Measurements from ENCODE around the gene C1orf232.

C1orf232 gene

DNA sequence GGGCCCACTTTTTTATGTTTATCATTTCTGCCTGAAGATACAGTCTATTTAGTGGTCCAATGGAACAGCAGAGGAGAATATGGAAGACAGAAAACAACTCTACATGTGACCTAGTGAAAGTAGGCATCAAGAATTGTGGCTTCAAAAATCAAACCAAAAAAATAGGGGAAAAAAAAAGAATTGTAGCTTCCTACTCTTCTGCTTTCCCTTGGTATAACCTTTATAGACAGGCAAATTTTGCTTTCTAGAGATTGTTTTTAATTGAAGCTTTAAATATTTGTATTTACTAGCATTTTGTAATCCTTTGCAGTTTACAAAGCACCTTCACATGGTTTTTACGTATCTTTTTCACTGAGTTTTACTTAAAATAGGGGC lies 42.8 kb downstream of the C1orf232 start:
- Mint-ChIP-seq H3K4me1 (peaks cover 6% of the 10 kb centered on the region), H3K36me3 (ENCODE audit: low read depth) (peaks cover 17% of the 10 kb centered on the region), H3K4me3 (no peak overlapping the region), H3K9me3 (no peaks in the 10 kb centered on the region), H3K27ac (no peak overlapping the region), H3K27me3 (ENCODE audit: low read depth) (no peaks in the 10 kb centered on the region)
- TF ChIP-seq, protein P1, sequence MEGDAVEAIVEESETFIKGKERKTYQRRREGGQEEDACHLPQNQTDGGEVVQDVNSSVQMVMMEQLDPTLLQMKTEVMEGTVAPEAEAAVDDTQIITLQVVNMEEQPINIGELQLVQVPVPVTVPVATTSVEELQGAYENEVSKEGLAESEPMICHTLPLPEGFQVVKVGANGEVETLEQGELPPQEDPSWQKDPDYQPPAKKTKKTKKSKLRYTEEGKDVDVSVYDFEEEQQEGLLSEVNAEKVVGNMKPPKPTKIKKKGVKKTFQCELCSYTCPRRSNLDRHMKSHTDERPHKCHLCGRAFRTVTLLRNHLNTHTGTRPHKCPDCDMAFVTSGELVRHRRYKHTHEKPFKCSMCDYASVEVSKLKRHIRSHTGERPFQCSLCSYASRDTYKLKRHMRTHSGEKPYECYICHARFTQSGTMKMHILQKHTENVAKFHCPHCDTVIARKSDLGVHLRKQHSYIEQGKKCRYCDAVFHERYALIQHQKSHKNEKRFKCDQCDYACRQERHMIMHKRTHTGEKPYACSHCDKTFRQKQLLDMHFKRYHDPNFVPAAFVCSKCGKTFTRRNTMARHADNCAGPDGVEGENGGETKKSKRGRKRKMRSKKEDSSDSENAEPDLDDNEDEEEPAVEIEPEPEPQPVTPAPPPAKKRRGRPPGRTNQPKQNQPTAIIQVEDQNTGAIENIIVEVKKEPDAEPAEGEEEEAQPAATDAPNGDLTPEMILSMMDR (IDR thresholded peaks at IDR 0.05; ENCODE audit: unreplicated experiment in 3 of 3): no peak

DNA sequence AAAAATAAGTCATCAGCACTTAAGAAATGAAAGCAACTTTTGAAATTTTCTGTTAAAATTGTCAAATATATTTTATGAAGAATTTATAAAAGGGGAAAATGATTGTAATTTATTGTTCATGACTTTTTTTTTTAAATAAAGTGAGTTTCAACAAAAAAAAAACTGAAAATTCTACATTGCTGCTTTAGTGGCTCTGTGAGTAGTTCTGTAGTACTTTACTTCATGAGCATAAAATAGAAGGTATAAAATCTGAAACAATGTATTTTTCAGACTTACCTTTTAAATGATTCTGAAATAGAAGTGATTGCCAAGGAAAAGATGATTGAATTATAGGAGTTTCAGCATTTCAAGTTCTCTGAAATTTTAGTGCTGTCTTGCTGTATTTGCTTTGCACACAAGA lies 43.4 kb downstream of the C1orf232 start:
- Mint-ChIP-seq H3K4me1 (peaks cover 6% of the 10 kb centered on the region), H3K27ac (no peak overlapping the region), H3K27me3 (ENCODE audit: low read depth) (no peaks in the 10 kb centered on the region), H3K9me3 (no peaks in the 10 kb centered on the region), H3K4me3 (no peak overlapping the region), H3K36me3 (ENCODE audit: low read depth) (peaks cover 18% of the 10 kb centered on the region)
- TF ChIP-seq, protein P1 (IDR thresholded peaks at IDR 0.05; ENCODE audit: unreplicated experiment in 3 of 3): no peak

DNA sequence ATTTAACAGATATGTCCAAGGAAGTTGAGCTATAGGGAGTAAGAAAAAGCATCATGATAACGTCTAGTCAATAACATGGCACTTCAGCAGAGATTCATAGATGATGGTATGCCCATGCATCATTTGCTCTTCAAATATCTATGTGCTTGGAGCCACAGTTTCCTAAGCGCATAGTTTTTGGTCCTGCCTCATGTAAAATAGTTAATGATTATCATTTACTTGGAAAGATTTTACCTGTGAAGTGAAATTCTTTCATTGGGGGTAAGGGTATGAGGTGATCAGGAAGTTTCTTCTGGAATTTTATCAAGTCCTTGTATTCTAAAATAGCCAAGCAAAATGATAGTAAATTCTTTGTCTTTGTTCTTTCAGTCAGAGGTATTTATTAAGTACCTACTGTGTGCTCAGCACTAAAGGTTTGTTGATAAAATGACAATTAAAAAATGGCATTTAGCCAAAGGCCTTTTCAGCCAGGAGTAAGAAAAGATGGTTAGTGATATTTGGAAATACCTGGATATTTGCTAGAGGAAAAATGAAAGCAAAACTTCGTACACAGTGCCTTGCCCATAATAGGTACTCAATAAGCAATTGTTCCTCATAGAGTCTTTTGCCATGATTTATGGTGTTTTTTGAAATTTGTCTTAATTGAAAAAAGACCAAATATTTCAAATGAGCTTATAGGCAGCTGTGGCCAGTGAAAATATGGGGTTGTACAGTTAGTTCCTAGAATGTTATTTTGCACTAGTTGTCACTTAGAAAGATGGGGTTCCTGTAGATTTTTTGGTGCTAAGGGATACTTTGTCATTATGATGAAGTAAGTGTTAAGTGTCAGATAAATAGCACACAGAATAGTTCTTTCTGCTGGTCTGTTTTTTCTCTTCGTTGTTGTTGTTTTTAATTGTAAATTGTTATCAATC lies 44.1 kb downstream of the C1orf232 start:
- H3K27ac Mint-ChIP-seq: no peak overlapping the region
- peaks cover 6% of the 10 kb centered on the region for H3K4me1 Mint-ChIP-seq
- H3K27me3 Mint-ChIP-seq (ENCODE audit: low read depth): no peaks in the 10 kb centered on the region
- H3K36me3 Mint-ChIP-seq (ENCODE audit: low read depth): peaks cover 25% of the 10 kb centered on the region
- H3K4me3 Mint-ChIP-seq: no peak overlapping the region
- TF ChIP-seq, protein P1 (IDR thresholded peaks at IDR 0.05; ENCODE audit: unreplicated experiment in 3 of 3): no peak
- no peaks in the 10 kb centered on the region for H3K9me3 Mint-ChIP-seq

DNA sequence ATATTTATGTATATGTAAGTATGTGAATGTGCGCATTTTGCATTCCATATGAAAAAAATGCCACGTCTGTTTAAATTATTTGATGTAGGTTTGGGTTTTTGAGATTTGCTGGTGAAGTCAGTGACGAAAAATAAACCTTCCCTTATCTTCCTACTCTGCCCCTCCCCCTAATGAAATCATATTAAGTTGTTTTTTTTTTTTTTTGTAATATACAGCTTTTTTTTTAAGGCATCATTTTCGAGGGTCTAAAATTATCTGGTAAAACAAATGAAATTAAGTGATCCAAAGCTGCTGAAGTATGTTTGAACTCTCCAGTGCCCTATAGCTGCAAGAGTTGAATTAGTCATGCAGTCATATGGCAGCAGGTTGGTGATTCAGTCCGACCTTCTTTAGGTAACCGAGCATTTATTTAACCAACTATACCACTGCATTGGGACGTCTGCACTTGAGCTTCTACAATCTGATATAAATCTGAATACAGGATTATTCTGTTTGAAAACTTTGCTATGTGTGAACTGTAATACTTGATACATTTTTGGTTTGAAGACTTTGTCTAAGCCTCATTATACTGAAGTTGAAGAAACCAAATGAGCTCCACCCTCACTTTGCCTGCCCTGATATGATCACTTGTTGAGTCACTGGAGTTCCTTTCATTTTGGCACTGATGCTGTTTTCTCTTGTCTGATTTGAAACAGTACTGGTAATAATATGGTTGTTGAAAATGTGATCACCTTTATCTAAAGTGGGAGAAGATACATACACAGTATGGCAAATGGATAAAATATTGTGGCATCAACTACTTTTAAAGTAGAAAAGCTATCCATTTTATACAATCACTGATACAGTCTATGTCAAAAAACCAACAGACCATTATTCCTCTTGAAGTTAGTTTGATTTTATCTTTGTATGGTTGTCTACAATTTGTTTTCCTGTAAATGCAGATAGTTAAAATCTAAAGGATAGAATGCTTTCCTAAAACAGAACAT lies 45.5 kb downstream of the C1orf232 start:
- Mint-ChIP-seq H3K4me3 (no peak overlapping the region), H3K9me3 (no peaks in the 10 kb centered on the region), H3K27me3 (ENCODE audit: low read depth) (no peaks in the 10 kb centered on the region), H3K4me1 (peaks cover 6% of the 10 kb centered on the region), H3K27ac (no peak overlapping the region), H3K36me3 (ENCODE audit: low read depth) (peaks cover 32% of the 10 kb centered on the region)
- TF ChIP-seq, protein P1 (IDR thresholded peaks at IDR 0.05; ENCODE audit: unreplicated experiment in 3 of 3): no peak

DNA sequence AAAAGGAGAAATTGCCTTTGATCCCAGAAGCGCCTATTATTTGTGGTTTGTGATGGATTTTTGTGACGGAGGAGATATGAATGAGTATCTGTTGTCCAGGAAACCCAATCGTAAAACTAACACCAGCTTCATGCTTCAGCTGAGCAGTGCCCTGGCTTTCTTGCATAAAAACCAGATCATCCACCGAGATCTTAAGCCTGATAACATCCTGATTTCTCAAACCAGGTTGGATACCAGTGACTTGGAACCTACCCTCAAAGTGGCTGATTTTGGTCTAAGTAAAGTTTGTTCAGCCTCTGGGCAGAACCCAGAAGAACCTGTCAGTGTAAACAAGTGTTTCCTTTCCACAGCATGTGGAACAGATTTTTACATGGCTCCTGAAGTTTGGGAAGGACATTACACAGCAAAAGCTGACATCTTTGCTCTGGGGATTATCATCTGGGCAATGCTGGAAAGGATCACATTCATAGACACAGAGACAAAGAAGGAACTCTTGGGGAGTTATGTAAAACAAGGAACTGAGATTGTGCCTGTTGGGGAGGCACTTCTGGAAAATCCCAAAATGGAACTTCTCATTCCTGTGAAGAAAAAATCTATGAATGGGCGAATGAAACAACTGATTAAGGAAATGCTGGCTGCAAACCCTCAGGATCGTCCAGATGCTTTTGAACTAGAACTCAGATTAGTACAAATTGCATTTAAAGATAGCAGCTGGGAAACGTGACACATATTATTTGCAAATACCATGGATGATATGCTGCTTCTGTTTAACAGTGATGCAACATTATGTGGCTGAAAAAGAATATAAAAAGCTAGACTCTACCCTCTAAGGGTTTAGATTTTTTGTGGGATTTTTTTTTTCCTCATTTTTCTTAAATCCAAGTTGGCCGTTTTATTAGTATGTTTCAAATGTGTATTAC lies 46.6 kb downstream of the C1orf232 start:
- H3K4me3 Mint-ChIP-seq: no peak overlapping the region
- H3K9me3 Mint-ChIP-seq: no peaks in the 10 kb centered on the region
- no peaks in the 10 kb centered on the region for H3K4me1 Mint-ChIP-seq
- no peaks in the 10 kb centered on the region for H3K27me3 Mint-ChIP-seq (ENCODE audit: low read depth)
- no peak overlapping the region for H3K27ac Mint-ChIP-seq
- H3K36me3 Mint-ChIP-seq (ENCODE audit: low read depth): peaks cover 41% of the 10 kb centered on the region
- TF ChIP-seq, protein P1 (IDR thresholded peaks at IDR 0.05; ENCODE audit: unreplicated experiment in 3 of 3): no peak

Measured in nephron (organoid).